Astrocyte (in vitro differentiated cells and primary cell): ENCODE results near the gene DIMT1. TPM values are rescaled to one million over a fixed set of nuclear protein-coding genes. Genes with fewer than 3 reads are reported as not detected.

Source experiments
- DNase-seq: peaks from one replicate; pipeline ENCODE4 v3.0.0-alpha.2; 2010; ENCODE audit warnings: low read depth
- FAIRE-seq: peaks from 2 replicates; lab custom pipeline; 2011; peaks lifted over from hg19 to GRCh38; lab: Jason Lieb, UNC
- H2AFZ ChIP-seq: 2 replicates; pipeline ENCODE4 v1.6.0; 2012; ENCODE audit warnings: low read depth, low read length, inconsistent platforms
- H3K27ac ChIP-seq: 2 replicates; pipeline ENCODE4 v1.5.1; 2011; ENCODE audit warnings: low read depth, low read length, inconsistent platforms
- H3K27me3 ChIP-seq: 2 replicates; pipeline ENCODE4 v1.6.0; 2011; ENCODE audit warnings: low read length, inconsistent platforms; ENCODE audit not compliant: insufficient read depth
- H3K36me3 ChIP-seq: 2 replicates; pipeline ENCODE4 v1.5.1; 2011; ENCODE audit warnings: low read length, inconsistent platforms; ENCODE audit not compliant: insufficient read depth
- H3K4me1 ChIP-seq: 2 replicates; pipeline ENCODE4 v1.5.1; 2011; ENCODE audit warnings: low read length, inconsistent platforms; ENCODE audit not compliant: insufficient read depth
- H3K4me2 ChIP-seq: 2 replicates; pipeline ENCODE4 v1.6.0; 2012; ENCODE audit warnings: low read length, inconsistent platforms
- H3K4me3 ChIP-seq: 2 replicates; pipeline ENCODE4 v1.5.1; 2011; ENCODE audit warnings: low read depth, mild to moderate bottlenecking, low read length, inconsistent platforms; ENCODE audit not compliant: insufficient read depth
- H3K79me2 ChIP-seq: 2 replicates; pipeline ENCODE4 v1.6.0; 2012; ENCODE audit warnings: mild to moderate bottlenecking, low read length, inconsistent platforms; ENCODE audit not compliant: insufficient read depth
- H3K9ac ChIP-seq: 2 replicates; pipeline ENCODE4 v1.6.0; 2012; ENCODE audit warnings: mild to moderate bottlenecking, low read length, inconsistent platforms
- H3K9me3 ChIP-seq: 2 replicates; pipeline ENCODE4 v1.5.1; 2012; ENCODE audit warnings: low read depth, mild to moderate bottlenecking, low read length, inconsistent platforms; ENCODE audit not compliant: insufficient read depth
- H4K20me1 ChIP-seq: 2 replicates; pipeline ENCODE4 v1.6.0; 2012; ENCODE audit warnings: low read length, inconsistent platforms; ENCODE audit not compliant: insufficient read depth
- H3K27ac Mint-ChIP-seq: one replicate; pipeline ENCODE4 v1.8.0; 2021; ENCODE audit warnings: mild to moderate bottlenecking, mixed read lengths; ENCODE audit not compliant: unreplicated experiment
- H3K27me3 Mint-ChIP-seq: one replicate; pipeline ENCODE4 v1.8.0; 2021; ENCODE audit warnings: low read depth, mixed read lengths; ENCODE audit not compliant: unreplicated experiment
- H3K36me3 Mint-ChIP-seq: one replicate; pipeline ENCODE4 v1.8.0; 2021; ENCODE audit warnings: low read depth, mixed read lengths; ENCODE audit not compliant: unreplicated experiment
- H3K4me1 Mint-ChIP-seq: one replicate; pipeline ENCODE4 v1.8.0; 2021; ENCODE audit warnings: low read depth, mixed read lengths; ENCODE audit not compliant: unreplicated experiment
- H3K4me3 Mint-ChIP-seq: one replicate; pipeline ENCODE4 v1.8.0; 2021; ENCODE audit warnings: mild to moderate bottlenecking, moderate library complexity, mixed read lengths; ENCODE audit not compliant: unreplicated experiment
- H3K9me3 Mint-ChIP-seq: one replicate; pipeline ENCODE4 v1.8.0; 2021; ENCODE audit warnings: mild to moderate bottlenecking, mixed read lengths; ENCODE audit not compliant: unreplicated experiment
- CTCF ChIP-seq: IDR thresholded peaks from 2 replicates; pipeline ENCODE4 v1.5.1; 2011; ENCODE audit warnings: low read depth, mild to moderate bottlenecking, inconsistent platforms, low read length, moderate library complexity; ENCODE audit not compliant: insufficient read depth
- EZH2 ChIP-seq: IDR thresholded peaks from 2 replicates; pipeline ENCODE4 v1.6.1; 2012; ENCODE audit warnings: mild to moderate bottlenecking, low read length, inconsistent platforms; ENCODE audit not compliant: insufficient read depth
- total RNA-seq: library from RNA; stranded (reverse); gene quantifications from 2 replicates; pipeline ENCODE4 v1.2.1, GENCODE V29; 2021

Gene DIMT1
- total RNA-seq, 1 donor from 2014 or later, result 25.7 TPM

GRCh38 chr5:62373382-62373781, 30.3 kb downstream of the DIMT1 start:
- no peaks in the 10 kb centered on the region for H3K9me3 Mint-ChIP-seq
- no peak for FAIRE-seq
- H3K4me3 ChIP-seq, result no peak overlapping the region
- H3K9me3 ChIP-seq, result no peaks in the 10 kb centered on the region
- TF ChIP-seq EZH2 (no peak), CTCF (no peak)
- no peak overlapping the region for H3K9ac ChIP-seq
- H3K4me1 Mint-ChIP-seq, result peaks cover 2% of the 10 kb centered on the region
- H3K36me3 ChIP-seq, result peaks cover 27% of the 10 kb centered on the region
- H3K4me1 ChIP-seq, result no peaks in the 10 kb centered on the region
- H3K79me2 ChIP-seq, result no peaks in the 10 kb centered on the region
- no peak overlapping the region for H3K4me3 Mint-ChIP-seq
- peaks cover 14% of the 10 kb centered on the region for H3K36me3 Mint-ChIP-seq
- H3K4me2 ChIP-seq, result no peak overlapping the region
- H4K20me1 ChIP-seq, result no peaks in the 10 kb centered on the region
- peak overlapping the region; percentile 53 for H3K27ac Mint-ChIP-seq
- no peak overlapping the region for H2AFZ ChIP-seq
- DNase-seq, result no peak
- H3K27me3 Mint-ChIP-seq, result no peaks in the 10 kb centered on the region
- no peaks in the 10 kb centered on the region for H3K27me3 ChIP-seq
- no peak overlapping the region for H3K27ac ChIP-seq

GRCh38 chr5:62372600-62372999, 31.1 kb downstream of the DIMT1 start:
- Histone ChIP-seq H3K4me2 (no peak overlapping the region), H3K36me3 (peaks cover 19% of the 10 kb centered on the region), H3K9me3 (no peaks in the 10 kb centered on the region), H3K27ac (no peak overlapping the region), H3K27me3 (no peaks in the 10 kb centered on the region), H3K4me1 (no peaks in the 10 kb centered on the region), H3K4me3 (no peak overlapping the region), H4K20me1 (no peaks in the 10 kb centered on the region), H3K9ac (no peak overlapping the region), H2AFZ (no peak overlapping the region), H3K79me2 (no peaks in the 10 kb centered on the region)
- FAIRE-seq (no peak), DNase-seq (no peak)
- Mint-ChIP-seq H3K4me3 (no peak overlapping the region), H3K36me3 (peaks cover 11% of the 10 kb centered on the region), H3K27me3 (no peaks in the 10 kb centered on the region), H3K27ac (no peak overlapping the region), H3K9me3 (no peaks in the 10 kb centered on the region), H3K4me1 (no peaks in the 10 kb centered on the region)
- no peak for TF ChIP-seq EZH2
- no peak for TF ChIP-seq CTCF

GRCh38 chr5:62371409-62371808, 32.3 kb downstream of the DIMT1 start:
- no peaks in the 10 kb centered on the region for H3K79me2 ChIP-seq
- DNase-seq (no peak), FAIRE-seq (no peak)
- no peak overlapping the region for H3K27ac ChIP-seq
- H4K20me1 ChIP-seq, result no peaks in the 10 kb centered on the region
- Mint-ChIP-seq H3K4me1 (peaks cover 3% of the 10 kb centered on the region), H3K27me3 (no peaks in the 10 kb centered on the region), H3K27ac (no peak overlapping the region), H3K9me3 (no peaks in the 10 kb centered on the region), H3K4me3 (no peak overlapping the region), H3K36me3 (peaks cover 11% of the 10 kb centered on the region)
- peaks cover 12% of the 10 kb centered on the region for H3K36me3 ChIP-seq
- H3K27me3 ChIP-seq, result no peaks in the 10 kb centered on the region
- H3K4me2 ChIP-seq, result no peak overlapping the region
- no peaks in the 10 kb centered on the region for H3K4me1 ChIP-seq
- no peak overlapping the region for H3K9ac ChIP-seq
- H2AFZ ChIP-seq, result no peak overlapping the region
- no peaks in the 10 kb centered on the region for H3K9me3 ChIP-seq
- H3K4me3 ChIP-seq, result no peak overlapping the region
- TF ChIP-seq EZH2 (no peak), CTCF (no peak)
